K562 (cell line): ENCODE measurements around the gene TAF1L. TPM values are rescaled to one million over a fixed set of nuclear protein-coding genes. Genes with fewer than 3 reads are reported as not detected.

ENCODE experiments used
- ATAC-seq: fragments of 200-7000 bp; cut with Tn5 transposase; 3 replicates; pipeline ENCODE4 v1.9.1; 2020; ENCODE audit warnings: moderate library complexity
- BruUV-seq: library from RNA; stranded (reverse); fragments of 400-500 nt; replicated peaks from 2 replicates; lab custom pipeline; 2021; lab: Mats Ljungman, UMichigan
- CTCF ChIA-PET: fragments of 300-600 bp; formaldehyde crosslinking; extraction: SDS; loops from one replicate; lab custom pipeline; 2021; ENCODE audit warnings: low intra/inter-chr PET ratio; lab: Yijun Ruan, JAX
- POLR2A ChIA-PET: fragments of 300-600, 350-650 bp; sonication (Branson Sonifier 250); formaldehyde crosslinking; extraction: SDS; loops from one replicate; lab custom pipeline; 2021; ENCODE audit warnings: antibody characterized with exemption, inconsistent platforms; lab: Yijun Ruan, JAX
- DNase-seq, 4 experiments: peaks; one replicate each; pipeline versions ENCODE4 v3.0.0 to v3.0.0-alpha.2; 2011 to 2018; ENCODE audit warnings: low spot score in 3 of 4, mixed read lengths in 3 of 4; ENCODE audit errors: extremely low read depth in 1 of 4
- FAIRE-seq: peaks from 2 replicates; lab custom pipeline; 2011; peaks lifted over from hg19 to GRCh38; lab: Jason Lieb, UNC
- H2AFZ ChIP-seq: 2 replicates; pipeline ENCODE4 v1.6.0; 2011; ENCODE audit warnings: low read depth, low read length, control low read depth, inconsistent platforms
- H3K27ac ChIP-seq: fragments of 200-600 bp; 3 replicates; pipeline ENCODE4 v1.8.0; 2011; ENCODE audit warnings: low read depth, mild to moderate bottlenecking, control low read depth, inconsistent platforms, low read length, moderate library complexity, mixed read lengths; ENCODE audit errors: extremely low read depth
- H3K27me3 ChIP-seq, 2 experiments: fragments of 300-600 bp in 1 of 2; 2 replicates in 1 of 2; 3 replicates in 1 of 2; pipeline versions ENCODE4 v1.6.0 to v1.8.0; 2011; ENCODE audit warnings: inconsistent platforms in 2 of 2, low read length in 2 of 2, mild to moderate bottlenecking in 1 of 2, mixed read lengths in 1 of 2, moderate library complexity in 1 of 2; ENCODE audit not compliant: control insufficient read depth in 2 of 2, insufficient read depth in 2 of 2
- H3K36me3 ChIP-seq: fragments of 300-600 bp; 3 replicates; pipeline ENCODE4 v1.8.0; 2011; ENCODE audit warnings: mild to moderate bottlenecking, low read length, inconsistent platforms; ENCODE audit not compliant: control insufficient read depth, insufficient read depth
- H3K4me1 ChIP-seq, 2 experiments: fragments of 200-600 bp in 1 of 2; replicated peaks in 1 of 2; 2 replicates in 1 of 2; 3 replicates in 1 of 2; pipeline versions ENCODE4 v1.5.1 to v1.8.0; 2011; ENCODE audit warnings: inconsistent platforms in 2 of 2, low read length in 2 of 2, mild to moderate bottlenecking in 1 of 2, mixed read lengths in 1 of 2, moderate library complexity in 1 of 2; ENCODE audit not compliant: control insufficient read depth in 2 of 2, insufficient read depth in 2 of 2
- H3K4me2 ChIP-seq: 2 replicates; pipeline ENCODE4 v1.6.1; 2011; ENCODE audit warnings: low read length, control low read depth, inconsistent platforms, mixed read lengths; ENCODE audit not compliant: insufficient read depth
- H3K4me3 ChIP-seq: fragments of 200-600 bp; sonication (generic), shearing (Covaris generic); 2 replicates; pipeline ENCODE4 v1.5.1; 2016; ENCODE audit warnings: control low read depth, inconsistent platforms
- H3K79me2 ChIP-seq: fragments of 200-600 bp; 3 replicates; pipeline ENCODE4 v1.8.0; 2011; ENCODE audit warnings: low read length, inconsistent platforms; ENCODE audit not compliant: control insufficient read depth, insufficient read depth
- H3K9ac ChIP-seq, 2 experiments: 2 replicates each; pipeline versions ENCODE4 v1.6.0 to v1.6.1; 2011; ENCODE audit warnings: low read depth in 2 of 2, low read length in 2 of 2, control low read depth in 1 of 2, inconsistent platforms in 1 of 2, mild to moderate bottlenecking in 1 of 2, mixed read lengths in 1 of 2; ENCODE audit not compliant: insufficient read depth in 1 of 2
- H3K9me1 ChIP-seq: one replicate; pipeline ENCODE4 v1.6.0; 2011; ENCODE audit warnings: inconsistent platforms, mild to moderate bottlenecking, low read length, moderate library complexity; ENCODE audit not compliant: control insufficient read depth, insufficient read depth
- H3K9me3 ChIP-seq: replicated peaks from 2 replicates; pipeline ENCODE4 v1.5.1; 2011; ENCODE audit warnings: low read depth, low read length, inconsistent platforms; ENCODE audit not compliant: control insufficient read depth, insufficient read depth
- H4K20me1 ChIP-seq: replicated peaks from 2 replicates; pipeline ENCODE4 v1.6.1; 2011; ENCODE audit warnings: low read length, inconsistent platforms, mixed read lengths; ENCODE audit not compliant: control insufficient read depth, insufficient read depth
- CBX1 ChIP-seq: sonication (generic); IDR thresholded peaks from 2 replicates; pipeline ENCODE4 v1.6.1; 2016; ENCODE audit warnings: antibody characterized with exemption, low read depth, mild to moderate bottlenecking
- CHCHD3 ChIP-seq: fragments of 250-450 bp; sonication (Bioruptor Pico); IDR thresholded peaks from 2 replicates; pipeline ENCODE4 v2.1.2; 2022; ENCODE audit warnings: mild to moderate bottlenecking
- ERF ChIP-seq: fragments of 450-650 bp; formaldehyde crosslinking; IDR thresholded peaks from 2 replicates; pipeline ENCODE4 v1.4.0; 2020; ENCODE audit warnings: mild to moderate bottlenecking, mixed read lengths
- MAFG ChIP-seq: fragments of 450-650 bp; conservative IDR thresholded peaks from 2 replicates; pipeline ENCODE4 v1.6.1; 2016; ENCODE audit warnings: missing genetic modification characterization, missing compliant biosample characterization
- PHTF2 ChIP-seq: fragments of 250-450 bp; sonication (Bioruptor Pico); IDR thresholded peaks from 2 replicates; pipeline ENCODE4 v1.5.0; 2021; ENCODE audit warnings: mild to moderate bottlenecking
- PKNOX1 ChIP-seq: fragments of 450-650 bp; IDR thresholded peaks from 2 replicates; pipeline ENCODE4 v1.6.1; 2016
- RBM34 ChIP-seq: fragments of 200-400 bp; formaldehyde crosslinking; IDR thresholded peaks from 2 replicates; pipeline ENCODE4 v1.6.1; 2018; ENCODE audit warnings: low read length, borderline replicate concordance; ENCODE audit not compliant: insufficient read depth
- SMARCB1 ChIP-seq: IDR thresholded peaks from 2 replicates; pipeline ENCODE4 v1.6.1; 2011; ENCODE audit warnings: improper control_type of control experiment, low read depth; ENCODE audit not compliant: insufficient read length
- STAT5B ChIP-seq: fragments of 250-450 bp; sonication (Bioruptor Pico); IDR thresholded peaks from 2 replicates; pipeline ENCODE4 v1.8.0; 2021; ENCODE audit warnings: mild to moderate bottlenecking, inconsistent platforms
- YY1 ChIP-seq, 3 experiments: IDR thresholded peaks; 2 replicates each; pipeline ENCODE4 v1.6.1; 2011; ENCODE audit warnings: low read length in 2 of 3, mild to moderate bottlenecking in 2 of 3, moderate library complexity in 2 of 3, borderline replicate concordance in 1 of 3, control low read depth in 1 of 3, low read depth in 1 of 3; ENCODE audit not compliant: insufficient read depth in 3 of 3, insufficient replicate concordance in 2 of 3, control insufficient read depth in 1 of 3, insufficient read length in 1 of 3; ENCODE audit errors: extremely low read depth in 1 of 3
- ZBED1 ChIP-seq: IDR thresholded peaks from 2 replicates; pipeline ENCODE4 v1.6.1; 2014
- ZBTB33 ChIP-seq: sonication (generic); formaldehyde crosslinking; IDR thresholded peaks from 2 replicates; pipeline ENCODE4 v1.8.1; 2023; ENCODE audit warnings: mild to moderate bottlenecking, missing genetic modification reagents
- ZBTB43 ChIP-seq: sonication (generic); formaldehyde crosslinking; IDR thresholded peaks from 2 replicates; pipeline ENCODE4 v1.8.0; 2023; ENCODE audit warnings: mild to moderate bottlenecking, missing genetic modification reagents
- in situ Hi-C: fragments of 300-500 bp; cut with MboI; formaldehyde crosslinking; loops from 4 replicates; pipeline ENCODE4 v1.15.0; 2018; ENCODE audit warnings: inconsistent platforms, mixed read lengths
- intact Hi-C: fragments of 100-400 bp; cut with micrococcal nuclease; formaldehyde crosslinking; loops from 2 replicates; pipeline ENCODE4 v1.14.2; 2022
- polyA plus RNA-seq, 8 experiments: library from polyadenylated mRNA; depleted of rRNA in 4 of 8; stranded (reverse) in 5 of 8; unstranded in 3 of 8; fragments of >200 nt; fragmentation: Nextera tagmentation in 2 of 8; fragmentation: Illumina TruSeq in 1 of 8; extraction: Ambion mirVana in 2 of 8; extraction: Trizol in 1 of 8; gene quantifications; 2 replicates each; pipeline versions ENCODE4 v1.2.1 to v1.2.3, GENCODE V29; 2011 to 2014; ENCODE audit warnings: inconsistent platforms in 1 of 8, missing spikeins in 1 of 8
- total RNA-seq, 7 experiments: library from RNA; depleted of rRNA in 6 of 7; stranded (reverse); fragments of >200 nt in 6 of 7; fragmentation: Illumina TruSeq in 2 of 7; extraction: Trizol in 2 of 7; gene quantifications; 2 replicates each; pipeline versions ENCODE4 v1.2.1 to v1.2.3, GENCODE V29; 2011 to 2021; ENCODE audit warnings: low replicate concordance in 1 of 7

The TAF1L gene
- total and polyA plus RNA-seq, 9 of the 15 experiments (the other 6 are each of a cell fraction or from before 2014, with no cell fraction given): 0.01 to 0.04 (median 0.03) TPM; not detected in 3

- TF ChIP-seq SMARCB1 (no peak), STAT5B (CRISPR knock-in tag) (no peak), YY1 (IDR thresholded peaks at IDR 0.05; ENCODE audit: borderline replicate concordance in 1 of 3, control insufficient read depth in 1 of 3, extremely low read depth in 1 of 3, insufficient read depth in 3 of 3, insufficient read length in 1 of 3, insufficient replicate concordance in 2 of 3, low read depth in 1 of 3, low read length in 2 of 3) (no peak), PHTF2 (no peak), PKNOX1 (peak; percentile 54), RBM34 (no peak), ERF (CRISPR knock-in tag) (no peak)
Measured at GRCh38 chr9:32631991-32632390, 3.5 kb downstream of the TAF1L start (continued).

- TF ChIP-seq CBX1: no peak
- no peak for TF ChIP-seq ZBTB33 (CRISPR knock-in tag)
- no peak for TF ChIP-seq MAFG (tag)
- TF ChIP-seq ZBED1: no peak
- no peak for TF ChIP-seq ZBTB43
- no peak for TF ChIP-seq CHCHD3 (CRISPR knock-in tag)
- TF ChIP-seq, all 486 proteins: peak for 0
- H3K4me1 ChIP-seq: no peaks in the 10 kb centered on the region; a peak in 1 of 5 replicates
- no peak overlapping the region for H3K27ac ChIP-seq
- H3K9me1 ChIP-seq: no peaks in the 10 kb centered on the region
- DNase-seq (no peak), ATAC-seq (no peak), FAIRE-seq (no peak)
- in situ Hi-C loops (no loop called here), intact Hi-C loops (no loop called here)
- no peak overlapping the region for H2AFZ ChIP-seq
- POLR2A ChIA-PET: no interaction called here
- H4K20me1 ChIP-seq: no peaks in the 10 kb centered on the region
- 0 out of 5 replicates have a peak, but pooled peaks cover 0 to 7% of the 10 kb centered on the region in 2 experiments for H3K27me3 ChIP-seq
- CTCF ChIA-PET: no interaction called here
- H3K4me2 ChIP-seq: no peak overlapping the region
- H3K36me3 ChIP-seq: no peaks in the 10 kb centered on the region
- no peak overlapping the region for H3K9ac ChIP-seq
- no peak overlapping the region for H3K4me3 ChIP-seq
- H3K79me2 ChIP-seq: no peaks in the 10 kb centered on the region
- H3K9me3 ChIP-seq: no peaks in the 10 kb centered on the region
- BruUV-seq: no TSS peak
Measured at GRCh38 chr9:32627394-32627954, 8.0 kb downstream of the TAF1L start.
